EH (cell line): ENCODE results near the gene ZNF563.
"Not testable (repeated sequence)": the region's sequence is repeated elsewhere in the genome, so short reads cannot be mapped to it uniquely, and the experiment has no call there.

Source experiments
- DNase-seq: peaks from one replicate; pipeline ENCODE4 v3.0.0-alpha.2; 2015; ENCODE audit warnings: low read depth

The ZNF563 gene

DNA sequence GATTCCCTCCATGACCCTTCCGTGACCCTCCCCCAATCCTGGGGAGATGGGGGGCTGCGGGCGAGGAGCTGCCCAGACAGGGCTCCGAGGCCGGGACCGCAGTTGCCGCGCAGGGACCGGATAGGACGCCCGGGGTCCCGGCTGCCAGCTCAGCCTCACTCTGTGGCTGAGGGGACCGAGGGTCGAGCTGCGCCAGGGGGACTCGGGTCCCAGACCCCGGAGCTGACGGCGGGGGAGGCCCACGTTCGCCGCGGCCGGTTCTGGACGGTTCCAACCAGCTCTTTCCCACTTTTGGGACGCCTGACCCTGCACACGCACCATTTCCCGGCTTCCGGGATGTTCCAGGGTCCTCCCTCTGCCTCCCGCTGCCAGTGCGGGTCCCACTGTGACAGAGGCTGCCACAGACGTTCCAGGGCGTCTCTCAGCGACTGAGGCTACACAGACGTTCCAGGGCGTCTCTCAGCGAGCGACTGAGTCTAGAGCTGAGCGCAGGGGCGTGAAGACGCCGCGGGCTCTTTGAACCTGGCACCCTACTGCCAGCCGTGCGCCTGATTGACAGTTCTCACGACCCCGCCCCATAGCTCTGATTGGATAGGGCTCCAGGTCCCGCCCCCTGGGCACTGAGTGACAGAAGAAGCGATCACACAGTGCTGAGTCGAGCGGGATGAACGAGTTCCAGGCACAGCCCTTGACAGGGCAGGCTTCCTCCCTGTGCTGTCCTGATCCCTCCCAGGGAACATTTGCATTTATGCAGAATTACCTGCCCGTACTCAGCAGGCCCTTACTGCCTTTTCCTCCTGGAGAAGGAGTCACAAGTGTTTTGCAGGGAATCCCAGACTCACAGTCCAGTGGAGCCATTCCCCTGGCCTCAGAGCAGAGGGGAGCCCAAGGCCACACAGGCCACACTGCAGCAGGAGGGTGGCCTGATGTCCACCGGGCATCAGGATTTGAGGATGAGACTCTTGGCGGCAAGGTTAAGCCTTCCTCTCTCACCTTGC, at the start of gene ZNF563:
Gene ZNF563, minus strand, starts transcription at position 472 of the 998 bp plus-strand sequence. Its CDS starts 151 bp downstream, at position 321.
- peak; percentile 95 for DNase-seq

DNA sequence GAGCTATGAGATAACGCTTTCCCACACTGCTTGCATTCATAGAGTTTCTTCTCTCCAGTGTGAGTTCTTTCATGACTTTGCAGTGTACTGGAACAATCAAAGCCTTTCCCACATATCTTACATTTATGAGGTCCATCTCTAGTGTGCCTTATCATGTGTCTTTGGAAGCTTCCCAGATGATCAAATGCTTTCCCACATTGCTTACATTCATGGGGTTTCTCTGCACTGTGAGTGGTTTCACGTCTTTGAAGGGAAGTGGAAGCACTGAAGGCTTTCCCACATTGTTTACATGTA, 47.0 kb upstream of the ZNF563 start:
- DNase-seq = no peak

DNA sequence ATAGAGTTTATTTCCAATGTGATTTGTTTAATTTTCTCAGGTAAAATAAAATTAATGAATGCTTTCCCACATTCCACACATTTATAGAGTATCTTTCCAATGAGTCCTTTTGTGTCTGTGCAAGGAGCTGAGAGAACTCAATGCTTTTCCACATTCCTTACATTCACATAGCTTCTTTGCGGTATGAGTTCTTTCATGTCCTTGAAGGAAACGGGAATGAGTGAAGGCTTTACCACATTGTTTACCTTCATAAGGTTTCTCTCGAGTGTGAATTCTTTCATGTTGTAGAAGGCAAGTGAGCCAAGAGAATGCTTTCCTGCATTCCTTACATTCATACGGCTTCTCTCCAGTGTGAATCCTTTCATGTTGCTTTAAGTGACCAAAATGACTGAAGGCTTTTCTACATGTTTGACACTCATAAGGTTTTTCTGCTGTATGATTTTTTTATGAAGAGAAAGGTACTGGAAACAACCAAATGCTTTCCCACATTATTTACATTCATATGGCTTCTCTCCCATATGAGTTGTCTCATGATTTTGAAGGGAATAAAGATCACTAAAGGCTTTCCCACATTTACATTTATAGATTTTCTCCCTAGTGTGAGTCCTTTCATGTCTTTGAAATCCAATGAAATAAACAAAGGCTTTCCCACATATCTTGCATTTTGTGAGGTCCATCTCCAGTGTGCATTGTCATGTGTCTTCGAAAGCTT, 46.5 kb upstream of the ZNF563 start:
- no peak for DNase-seq

DNA sequence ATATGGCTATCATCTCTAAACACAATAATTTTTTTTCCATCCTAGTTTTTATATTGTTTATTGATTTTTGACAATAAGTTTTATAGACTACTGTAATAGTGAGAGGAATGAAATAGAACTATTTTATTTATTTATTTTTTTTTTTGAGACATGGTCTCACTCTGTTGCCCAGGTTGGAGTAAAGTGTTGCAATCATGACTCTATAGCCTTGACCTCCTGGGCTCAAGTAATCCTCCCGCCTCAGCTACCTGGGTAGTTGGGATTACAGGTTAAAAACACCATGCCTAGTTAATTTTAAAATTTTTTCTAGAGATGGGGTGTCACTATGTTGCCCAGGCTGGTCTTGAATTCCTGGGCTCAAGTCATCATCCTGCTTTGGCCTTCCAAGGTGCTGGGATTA, 40.6 kb upstream of the ZNF563 start:
- DNase-seq = no peak

DNA sequence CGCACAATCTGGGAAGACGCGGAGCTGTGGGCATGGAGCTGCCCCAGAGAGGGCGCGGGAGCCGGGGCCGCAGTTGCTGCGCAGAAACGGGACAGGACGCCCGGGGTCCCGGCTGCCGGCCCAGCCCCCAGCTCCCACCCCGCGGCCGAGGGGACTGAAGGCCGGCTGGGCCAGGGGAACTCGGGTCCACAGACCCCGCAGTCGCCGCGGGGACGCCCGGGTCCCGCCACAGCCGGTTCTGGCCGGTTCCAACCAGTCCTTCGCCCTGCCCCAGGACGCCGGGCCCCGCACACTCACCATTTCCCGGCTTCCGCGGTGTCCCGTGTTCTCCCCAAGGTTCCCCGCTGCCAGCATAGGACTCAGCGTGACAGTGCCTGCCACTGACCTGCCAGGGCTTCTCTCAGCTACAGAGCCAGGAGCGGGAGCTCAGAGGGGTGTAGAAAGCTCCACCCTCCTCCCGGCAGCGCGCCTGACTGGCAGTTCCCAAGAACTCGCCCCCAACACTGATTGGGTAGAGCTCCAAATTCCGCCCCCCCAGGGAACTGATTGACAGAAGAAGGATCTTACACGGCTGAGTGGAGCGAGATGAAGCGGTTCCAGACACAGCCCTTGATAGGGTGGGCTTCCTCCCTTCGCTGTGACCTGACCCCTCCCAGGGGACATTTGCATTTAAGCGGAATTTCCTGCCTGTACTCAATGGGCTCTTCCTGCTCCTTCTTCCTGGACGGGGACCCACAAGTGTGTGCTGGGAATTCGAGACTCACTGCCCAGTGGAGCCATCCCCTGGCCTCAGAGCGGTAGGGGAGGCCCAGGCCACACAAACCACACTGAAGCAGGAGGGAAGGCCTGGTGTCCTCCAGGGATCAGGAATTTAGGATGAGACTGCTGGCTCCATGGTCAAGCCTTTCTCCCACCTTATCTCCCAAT, 32.1 kb upstream of the ZNF563 start, which contains the start of gene ZNF442:
Gene ZNF442, minus strand, starts transcription at position 448 of the 927 bp plus-strand sequence. CDS start 2,052 bp downstream, outside the sequence.
- DNase-seq = peak; percentile 97

DNA sequence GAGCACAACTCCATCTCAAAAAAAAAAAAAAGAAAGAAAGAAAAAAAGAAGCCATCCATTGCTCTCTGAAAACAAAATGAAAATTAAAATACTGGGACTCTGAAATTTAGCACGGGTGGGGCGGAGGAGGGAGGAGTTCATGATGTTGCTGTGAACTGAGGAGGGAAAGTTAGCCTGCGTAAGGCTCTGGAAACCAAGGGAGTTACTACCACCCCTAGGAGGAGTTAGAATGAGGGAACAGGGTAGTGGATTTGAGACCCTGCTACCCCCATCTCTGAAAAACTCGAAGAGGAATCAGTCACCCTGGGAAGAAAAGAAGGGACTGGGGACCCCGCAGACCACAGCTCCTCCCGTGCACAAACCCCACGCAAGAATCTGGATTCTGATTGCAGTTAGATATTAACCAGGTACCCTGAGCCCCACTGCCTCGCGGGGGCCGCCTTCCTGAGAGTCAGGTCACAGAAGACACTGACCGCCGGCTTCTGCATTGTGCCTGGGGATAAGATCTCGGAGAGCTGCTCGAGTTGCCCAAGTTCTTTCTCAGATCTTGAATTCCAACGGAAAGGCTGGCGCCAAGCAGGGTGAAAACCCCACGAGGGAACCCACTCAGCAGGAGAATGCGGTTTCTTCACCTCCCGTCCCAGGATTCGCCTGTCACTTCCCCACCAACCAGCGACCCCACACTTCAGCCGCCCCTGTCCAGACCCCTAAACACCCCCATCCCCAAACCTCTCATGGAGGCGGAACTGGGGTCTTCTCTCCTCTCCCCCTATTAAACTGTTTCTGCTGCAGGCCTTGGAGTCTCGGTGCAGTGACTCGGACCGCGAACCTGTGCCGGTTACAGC, 31.2 kb upstream of the ZNF563 start:
- peak; percentile 34 for DNase-seq

DNA sequence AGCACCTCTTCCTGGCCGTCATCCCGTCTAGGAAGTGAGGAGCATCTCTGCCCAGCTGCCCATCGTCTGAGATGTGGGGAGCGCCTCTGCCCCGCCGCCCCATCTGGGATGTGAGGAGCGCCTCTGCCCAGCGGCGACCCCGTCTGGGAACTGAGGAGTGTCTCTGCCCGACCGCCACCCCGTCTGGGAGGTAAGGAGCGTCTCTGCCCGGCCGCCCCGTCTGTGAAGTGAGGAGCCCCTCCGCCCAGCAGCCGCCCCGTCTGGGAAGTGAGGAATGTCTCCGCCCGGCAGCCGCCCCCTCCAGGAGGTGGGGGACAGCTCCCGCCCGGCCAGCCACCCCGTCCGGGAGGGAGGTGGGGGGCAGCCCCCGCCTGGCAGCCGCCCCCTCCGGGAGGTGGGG, 28.8 kb upstream of the ZNF563 start:
- not testable (repeated sequence) for DNase-seq

DNA sequence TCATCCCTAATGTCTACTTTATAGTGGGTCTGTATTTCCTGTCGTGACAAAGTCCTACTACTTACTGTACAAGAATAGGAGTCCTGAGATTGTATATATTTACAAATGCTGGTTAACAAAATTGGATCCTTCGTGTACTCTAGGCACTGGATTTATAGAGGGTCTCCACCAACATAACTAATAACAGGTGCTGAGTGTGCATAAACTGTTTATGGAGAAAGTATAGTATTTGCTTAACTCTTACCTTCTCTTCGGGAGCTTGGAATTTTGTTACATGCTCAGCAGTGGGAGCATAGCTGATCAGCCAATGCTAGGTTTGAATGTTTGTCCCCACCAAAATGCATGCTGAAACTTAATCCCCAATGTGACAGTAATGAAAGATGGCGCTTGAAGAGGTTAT, 19.9 kb upstream of the ZNF563 start:
- no peak for DNase-seq

DNA sequence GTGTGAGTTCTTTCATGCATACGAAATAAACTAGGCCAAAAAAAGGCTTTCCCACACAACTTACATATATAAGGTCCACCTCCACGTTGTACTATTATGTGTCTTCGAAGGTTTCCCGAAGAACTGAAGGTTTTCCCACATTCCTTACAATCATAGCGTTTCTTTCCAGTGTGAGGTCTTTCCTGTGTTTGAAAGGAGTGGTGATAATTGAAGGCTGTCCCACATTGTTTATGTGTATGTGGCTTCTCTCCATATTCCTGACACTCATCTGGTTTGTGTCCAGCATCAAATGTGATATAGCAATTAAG, 17.4 kb upstream of the ZNF563 start:
- no peak for DNase-seq

DNA sequence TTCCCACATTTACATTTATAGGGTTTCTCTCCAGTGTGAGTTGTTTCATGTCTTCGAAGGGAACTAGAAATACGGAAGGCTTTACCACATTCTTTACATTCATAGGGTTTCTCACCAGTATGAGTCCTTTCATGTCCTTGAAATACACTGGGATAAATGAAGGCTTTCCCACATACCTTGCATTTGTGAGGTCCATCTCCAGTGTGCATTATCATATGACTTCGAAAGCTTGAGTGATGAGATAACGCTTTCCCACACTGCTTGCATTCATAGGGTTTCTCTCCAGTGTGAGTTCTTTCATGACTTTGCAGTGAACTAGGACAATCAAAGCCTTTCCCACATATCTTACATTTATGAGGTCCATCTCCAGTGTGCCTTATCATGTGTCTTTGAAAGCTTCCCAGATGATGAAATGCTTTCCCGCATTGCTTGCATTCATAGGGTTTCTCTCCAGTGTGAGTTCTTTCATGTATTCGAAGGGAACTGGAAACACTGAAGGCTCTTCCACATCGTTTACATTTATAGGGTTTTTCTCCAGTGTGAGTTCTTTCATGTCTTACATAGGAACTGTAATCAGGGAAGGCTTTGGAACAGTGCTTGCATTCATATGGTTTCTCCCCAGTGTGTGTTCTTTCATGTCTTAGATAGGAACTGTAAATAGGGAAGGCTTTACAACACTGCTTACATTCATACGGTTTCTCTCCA, 16.9 kb upstream of the ZNF563 start:
- DNase-seq = no peak

DNA sequence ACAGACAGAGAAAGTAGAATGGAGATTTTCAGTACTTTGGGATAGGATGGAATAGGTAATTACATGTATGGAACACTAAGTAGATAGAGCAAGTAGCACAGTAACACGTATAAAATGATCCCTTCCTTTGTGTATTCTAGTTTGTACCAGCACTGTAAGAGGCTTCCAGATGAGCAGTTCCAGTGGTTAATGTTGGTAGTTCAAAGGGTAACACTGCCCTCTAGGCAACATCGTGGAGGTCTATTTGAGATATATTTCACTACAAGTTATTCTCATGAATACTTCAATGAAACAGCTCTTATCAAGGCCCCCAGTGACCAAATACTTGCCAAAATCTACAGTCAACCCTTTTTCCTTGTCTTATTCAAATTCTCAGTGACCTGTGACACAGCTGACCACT, 13.5 kb upstream of the ZNF563 start:
- no peak for DNase-seq

DNA sequence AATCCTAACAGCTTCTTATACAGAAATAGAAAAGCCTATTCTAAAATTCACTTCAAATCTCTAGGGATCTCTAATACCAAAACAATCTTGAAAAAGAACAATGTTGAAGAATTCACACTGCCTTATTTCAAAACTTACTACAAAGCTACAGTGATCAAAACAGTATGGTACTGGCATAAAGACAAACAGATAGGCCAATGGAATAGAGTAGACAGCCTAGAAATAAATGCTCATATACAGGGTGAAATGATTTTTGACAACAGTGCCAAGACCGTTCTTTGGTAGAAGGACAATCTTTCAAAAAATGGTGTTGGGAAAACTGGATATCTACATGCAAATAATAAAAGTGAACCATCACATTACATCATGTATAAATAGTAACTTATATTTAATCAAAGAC, 11.8 kb upstream of the ZNF563 start:
- DNase-seq = no peak

DNA sequence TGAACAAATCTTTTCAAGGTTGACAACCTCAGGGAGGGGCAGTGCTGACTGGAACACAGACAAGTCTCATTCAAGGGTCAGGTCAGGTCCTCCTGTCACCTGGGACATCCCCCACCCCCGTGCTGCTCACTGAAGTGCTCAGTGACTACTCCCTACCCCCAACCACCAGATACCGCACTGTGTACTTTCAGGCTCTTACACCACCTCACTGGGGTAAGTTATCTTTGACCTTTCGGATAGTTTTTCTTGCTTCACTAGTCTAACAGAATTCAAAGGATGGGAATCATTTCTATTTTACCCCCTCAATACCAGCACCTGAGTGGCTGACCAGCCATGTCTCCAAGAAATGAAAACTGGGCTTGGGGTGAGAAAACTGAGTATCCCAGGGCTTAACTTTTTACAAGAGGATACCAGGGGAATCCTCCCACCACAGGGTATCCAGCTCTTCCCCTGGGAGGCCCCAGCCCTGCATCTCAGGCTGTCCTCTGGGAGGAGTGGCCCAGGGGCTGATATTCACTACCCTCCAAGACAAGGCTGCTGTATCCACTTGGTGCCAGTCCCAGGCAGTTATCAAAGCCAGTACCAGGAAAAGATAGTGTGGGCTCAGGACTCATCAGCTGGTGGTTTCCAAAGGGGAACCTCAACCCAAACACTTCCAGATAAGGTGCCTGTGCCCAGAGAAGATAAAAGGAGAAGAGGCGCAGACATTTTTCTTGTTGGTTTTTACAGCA, 2.1 kb downstream of the ZNF563 start:
- no peak for DNase-seq

DNA sequence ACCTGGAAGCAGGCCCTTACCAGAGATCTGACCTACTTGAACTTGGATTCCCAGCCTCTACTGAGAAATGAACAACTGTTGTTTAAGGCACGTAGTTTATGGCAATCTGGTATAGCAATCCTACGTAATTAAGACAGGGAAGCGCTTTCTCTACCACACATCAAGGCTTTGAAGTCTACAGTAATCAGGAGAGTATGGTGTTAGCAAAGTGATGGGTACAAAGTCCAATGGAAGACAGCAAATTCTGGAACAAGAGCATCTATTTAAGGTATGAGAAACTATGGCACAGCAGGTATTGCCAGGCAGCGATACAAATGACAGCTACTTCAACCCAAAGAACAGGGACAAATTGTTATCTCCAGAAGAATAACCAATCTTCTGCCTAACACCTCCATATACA, 3.1 kb downstream of the ZNF563 start:
- DNase-seq = no peak

DNA sequence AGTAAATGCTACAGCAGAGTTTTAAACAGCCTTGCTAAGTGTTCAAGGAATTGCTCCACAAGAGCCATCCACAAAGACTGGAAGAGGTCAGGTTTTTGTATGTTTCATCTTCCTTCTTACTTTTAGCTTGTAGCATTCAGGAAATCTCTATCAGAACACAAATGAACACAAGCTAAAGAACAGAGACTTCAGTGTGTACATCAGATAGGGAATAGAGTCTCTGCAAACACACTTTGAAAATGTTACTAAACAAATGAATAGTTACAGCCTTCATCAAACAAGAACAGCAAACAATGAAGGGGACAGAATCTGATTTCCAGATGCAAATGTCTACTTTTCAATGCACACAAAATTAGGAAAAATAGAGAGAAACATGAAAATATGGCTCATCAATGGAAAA, 7.7 kb downstream of the ZNF563 start:
- no peak for DNase-seq

DNA sequence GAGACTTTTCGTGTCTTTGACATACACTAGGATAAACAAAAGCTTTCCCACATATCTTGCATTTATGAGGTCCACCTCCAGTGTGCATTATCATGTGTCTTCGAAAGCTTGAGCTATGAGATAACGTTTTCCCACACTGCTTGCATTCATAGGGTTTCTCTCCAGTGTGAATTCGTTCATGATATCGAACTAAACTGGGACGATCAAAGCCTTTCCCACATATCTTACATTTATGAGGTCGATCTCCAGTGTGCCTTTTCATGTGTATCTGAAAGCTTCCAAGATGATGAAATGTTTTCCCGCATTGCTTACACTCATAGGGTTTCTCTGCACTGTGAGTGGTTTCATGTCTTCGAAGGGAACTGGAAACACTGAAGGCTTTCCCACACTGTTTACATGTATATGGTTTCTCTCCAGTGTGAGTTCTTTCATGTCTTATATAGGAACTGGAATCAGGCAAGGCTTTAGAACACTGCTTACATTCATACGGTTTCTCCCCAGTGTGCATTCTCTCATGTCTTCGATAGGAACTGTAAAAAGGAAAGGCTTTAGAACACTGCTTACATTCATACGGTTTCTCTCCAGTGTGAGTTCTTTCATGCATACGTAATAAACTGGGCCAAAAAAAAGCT, 14.5 kb downstream of the ZNF563 start:
- DNase-seq = no peak

DNA sequence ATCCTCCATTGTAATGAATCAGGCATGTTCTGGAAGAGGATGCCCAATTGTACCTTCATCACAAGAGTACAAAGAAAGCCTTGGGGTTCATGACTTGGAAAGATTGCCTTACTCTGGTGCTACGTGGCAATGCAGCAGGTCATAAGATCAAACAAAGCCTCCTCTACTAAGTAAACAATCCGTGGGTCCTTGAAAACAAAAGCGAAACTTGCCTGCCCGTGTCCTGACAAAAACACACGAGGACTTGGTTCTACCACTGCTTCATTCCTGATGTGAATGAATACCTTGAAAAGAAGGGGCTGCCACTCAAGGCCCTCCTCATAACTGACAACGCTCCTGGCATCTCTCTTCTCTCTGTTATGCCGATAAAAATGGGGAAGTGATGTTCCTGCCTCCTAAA, 18.9 kb downstream of the ZNF563 start:
- DNase-seq = no peak

DNA sequence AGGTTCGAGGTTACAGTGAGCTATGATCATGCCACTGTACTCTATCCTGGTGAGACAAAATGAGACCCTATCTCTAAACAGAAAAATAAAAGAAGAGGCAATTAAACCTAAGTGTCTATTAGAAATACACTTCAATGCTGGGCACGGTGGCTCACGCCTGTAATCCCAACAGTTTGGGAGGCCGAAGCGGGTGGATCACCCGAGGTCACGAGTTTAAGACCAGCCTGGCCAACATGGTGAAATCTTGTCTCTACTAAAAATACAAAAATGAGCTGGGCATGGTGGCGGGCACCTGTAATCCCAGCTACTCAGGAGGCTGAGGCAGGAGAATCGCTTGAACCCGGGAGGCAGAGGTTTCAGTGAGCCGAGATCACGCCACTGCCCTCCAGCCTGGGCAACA, 24.5 kb downstream of the ZNF563 start:
- not testable (repeated sequence) for DNase-seq

DNA sequence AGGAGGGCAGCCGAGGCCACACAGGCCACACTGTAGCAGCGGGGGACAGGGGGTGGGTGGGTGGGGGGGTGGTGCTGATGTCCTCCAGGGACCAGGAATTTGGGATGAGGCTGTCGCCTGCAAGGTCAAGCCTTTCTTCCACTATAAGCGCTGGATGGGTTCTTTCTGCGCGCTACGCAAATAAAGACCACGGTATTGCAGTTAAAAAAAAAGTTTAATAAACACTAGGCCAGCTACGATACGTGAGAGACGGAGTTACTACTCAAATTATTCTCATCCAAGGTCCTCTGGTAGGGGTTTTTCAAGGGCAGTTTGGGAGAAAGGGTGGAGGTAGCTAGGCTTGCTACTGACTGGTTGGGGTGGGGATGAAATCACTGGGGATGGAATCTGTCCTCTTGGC, 38.2 kb downstream of the ZNF563 start:
- no peak for DNase-seq
